C4-2B (cell line): ENCODE data around the gene DCLK1.

Experiments
- ZFX ChIP-seq: fragments of 450-650 bp; IDR thresholded peaks from 2 replicates; pipeline ENCODE4 v1.6.1; 2017
- TF ChIP-seq, protein P1 (sequence below): fragments of 450-650 bp; conservative IDR thresholded peaks from 2 replicates; pipeline ENCODE4 v1.5.1; 2017; ENCODE audit warnings: mild to moderate bottlenecking

DNA sequence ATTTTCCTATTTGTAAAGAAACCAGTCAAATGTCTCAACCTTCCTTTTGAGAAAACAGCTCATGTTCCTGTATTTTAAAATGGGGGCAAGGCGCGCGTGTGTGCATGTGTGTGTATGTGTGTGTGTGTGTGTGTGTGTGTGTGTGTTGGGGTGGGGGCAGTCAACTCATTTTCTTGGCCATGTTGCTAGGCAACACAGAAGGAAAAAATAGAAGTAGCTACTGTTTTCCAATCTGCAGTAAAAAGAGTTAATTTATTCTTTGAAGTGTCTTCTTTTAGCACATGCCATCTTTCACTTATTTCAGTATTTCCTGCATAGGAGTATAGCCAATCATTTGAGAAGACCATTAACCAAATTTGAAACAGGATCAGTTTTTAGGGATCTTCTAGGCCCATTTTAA, 279.3 kb downstream of the DCLK1 start:
- TF ChIP-seq, protein P1, sequence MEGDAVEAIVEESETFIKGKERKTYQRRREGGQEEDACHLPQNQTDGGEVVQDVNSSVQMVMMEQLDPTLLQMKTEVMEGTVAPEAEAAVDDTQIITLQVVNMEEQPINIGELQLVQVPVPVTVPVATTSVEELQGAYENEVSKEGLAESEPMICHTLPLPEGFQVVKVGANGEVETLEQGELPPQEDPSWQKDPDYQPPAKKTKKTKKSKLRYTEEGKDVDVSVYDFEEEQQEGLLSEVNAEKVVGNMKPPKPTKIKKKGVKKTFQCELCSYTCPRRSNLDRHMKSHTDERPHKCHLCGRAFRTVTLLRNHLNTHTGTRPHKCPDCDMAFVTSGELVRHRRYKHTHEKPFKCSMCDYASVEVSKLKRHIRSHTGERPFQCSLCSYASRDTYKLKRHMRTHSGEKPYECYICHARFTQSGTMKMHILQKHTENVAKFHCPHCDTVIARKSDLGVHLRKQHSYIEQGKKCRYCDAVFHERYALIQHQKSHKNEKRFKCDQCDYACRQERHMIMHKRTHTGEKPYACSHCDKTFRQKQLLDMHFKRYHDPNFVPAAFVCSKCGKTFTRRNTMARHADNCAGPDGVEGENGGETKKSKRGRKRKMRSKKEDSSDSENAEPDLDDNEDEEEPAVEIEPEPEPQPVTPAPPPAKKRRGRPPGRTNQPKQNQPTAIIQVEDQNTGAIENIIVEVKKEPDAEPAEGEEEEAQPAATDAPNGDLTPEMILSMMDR = no peak
- no peak for TF ChIP-seq ZFX
